Measurements from ENCODE around the gene ACMSD.
"Not testable (repeated sequence)": the region's sequence is repeated elsewhere in the genome, so short reads cannot be mapped to it uniquely, and the experiment has no call there.

Gene ACMSD

GRCh38 chr2:134800341-134800740, 38.1 kb upstream of the ACMSD start:
- no peak for TF ChIP-seq CTCF (IDR thresholded peaks at IDR 0.05; ENCODE audit: low read depth, low read length)
- no peak overlapping the region for H3K4me3 ChIP-seq (replicated peaks in 1 of 2; ENCODE audit: low read depth in 2 of 2, low read length in 2 of 2)
- DNase-seq (ENCODE audit: low read depth in 2 of 2): no peak

- not testable (repeated sequence) for H3K4me3 ChIP-seq (replicated peaks in 1 of 2; ENCODE audit: low read depth in 2 of 2, low read length in 2 of 2); DNase-seq (ENCODE audit: low read depth in 2 of 2)
Measured at GRCh38 chr2:134803609-134804405, 34.6 kb upstream of the ACMSD start.

GRCh38 chr2:134815741-134816140, 22.7 kb upstream of the ACMSD start:
- TF ChIP-seq CTCF (IDR thresholded peaks at IDR 0.05; ENCODE audit: low read depth, low read length): no peak
- no peak overlapping the region for H3K4me3 ChIP-seq (replicated peaks in 1 of 2; ENCODE audit: low read depth in 2 of 2, low read length in 2 of 2)
- DNase-seq (ENCODE audit: low read depth in 2 of 2): no peak

- TF ChIP-seq CTCF (IDR thresholded peaks at IDR 0.05; ENCODE audit: low read depth, low read length): no peak
- no peak overlapping the region for H3K4me3 ChIP-seq (replicated peaks in 1 of 2; ENCODE audit: low read depth in 2 of 2, low read length in 2 of 2)
- peak in 1 of 2 donors; percentile 18 for DNase-seq (ENCODE audit: low read depth in 2 of 2)
Measured at GRCh38 chr2:134818321-134818720, 20.1 kb upstream of the ACMSD start.

GRCh38 chr2:134819334-134819733, 19.1 kb upstream of the ACMSD start:
- DNase-seq (ENCODE audit: low read depth in 2 of 2): peak; percentile 5 to 72

GRCh38 chr2:134823431-134823830, 15.0 kb upstream of the ACMSD start:
- DNase-seq (ENCODE audit: low read depth in 2 of 2): no peak
- TF ChIP-seq CTCF (IDR thresholded peaks at IDR 0.05; ENCODE audit: low read depth, low read length): no peak
- no peak overlapping the region for H3K4me3 ChIP-seq (replicated peaks in 1 of 2; ENCODE audit: low read depth in 2 of 2, low read length in 2 of 2)

More at GRCh38 chr2:134819334-134819733, 19.1 kb upstream of the ACMSD start:
- TF ChIP-seq CTCF (IDR thresholded peaks at IDR 0.05; ENCODE audit: low read depth, low read length): no peak
- no peak overlapping the region for H3K4me3 ChIP-seq (replicated peaks in 1 of 2; ENCODE audit: low read depth in 2 of 2, low read length in 2 of 2)

- H3K4me3 ChIP-seq (replicated peaks in 1 of 2; ENCODE audit: low read depth in 2 of 2, low read length in 2 of 2): no peak overlapping the region
- DNase-seq (ENCODE audit: low read depth in 2 of 2): no peak
- TF ChIP-seq CTCF (IDR thresholded peaks at IDR 0.05; ENCODE audit: low read depth, low read length): no peak
Measured at GRCh38 chr2:134823832-134824231, 14.6 kb upstream of the ACMSD start.

GRCh38 chr2:134825716-134826115, 12.7 kb upstream of the ACMSD start:
- not testable (repeated sequence) for H3K4me3 ChIP-seq (replicated peaks in 1 of 2; ENCODE audit: low read depth in 2 of 2, low read length in 2 of 2); DNase-seq (ENCODE audit: low read depth in 2 of 2)
